T47D (cell line): ENCODE results near the gene SKAP2.

Source experiments
- DNase-seq, 2 experiments: peaks; one replicate each; pipeline versions ENCODE4 v3.0.0 to v3.0.0-alpha.2; 2011 to 2012; ENCODE audit warnings: low read depth in 1 of 2, low spot score in 1 of 2
- JUND ChIP-seq: IDR thresholded peaks from 2 replicates; pipeline ENCODE4 v1.6.1; 2012; ENCODE audit warnings: low read depth
- in situ Hi-C: cut with HindIII; loops from 2 replicates; pipeline ENCODE4 v1.10.0; 2016; ENCODE audit warnings: low sequenced_read_pairs, low pct_unique_long_range_greater_than_20kb

SKAP2 gene

DNA sequence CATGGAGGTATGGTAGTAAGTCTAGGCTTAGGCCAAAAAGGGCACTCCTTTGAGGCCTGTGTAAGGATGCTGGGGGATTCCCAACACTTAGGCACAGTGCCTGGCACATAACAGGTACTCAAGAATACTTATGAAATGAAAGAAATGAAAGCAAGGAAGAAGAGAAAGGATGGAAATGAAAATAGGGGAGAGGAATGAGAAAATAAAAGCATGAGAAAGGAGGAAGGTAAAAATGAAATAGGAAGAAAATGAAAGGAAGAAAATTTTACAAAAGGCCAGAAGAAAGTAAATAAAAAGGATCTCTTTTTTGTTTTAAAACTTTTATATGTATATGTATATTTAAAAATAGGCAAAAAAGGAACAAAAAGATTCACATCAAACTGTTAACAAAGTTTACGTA, 146.3 kb downstream of the SKAP2 start:
- in situ Hi-C loops = no loop called here
- DNase-seq = no peak
- TF ChIP-seq JUND = no peak

DNA sequence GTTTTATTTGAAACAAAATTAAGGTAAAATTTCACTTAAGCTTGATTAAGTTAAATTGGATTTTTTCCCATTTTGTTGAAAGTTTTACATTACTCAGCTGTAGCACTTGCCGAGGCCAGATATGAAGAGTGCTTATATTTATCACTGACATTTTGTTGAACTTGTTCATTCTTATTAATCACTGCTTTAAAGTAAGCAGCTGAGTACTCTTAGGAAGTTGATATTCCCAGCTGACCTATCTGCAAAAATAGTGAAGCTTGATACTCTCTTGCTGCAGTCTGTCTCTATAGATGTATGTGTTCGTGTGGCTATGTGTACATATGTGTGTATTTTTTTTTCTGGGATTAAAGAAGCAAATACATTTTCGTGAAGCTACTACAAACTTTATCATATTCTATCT, 150.0 kb downstream of the SKAP2 start:
- no peak for DNase-seq
- TF ChIP-seq JUND = no peak
- in situ Hi-C loops = no loop called here

GRCh38 chr7:26714006-26714405, 150.4 kb downstream of the SKAP2 start:
- peak in 1 of 2 experiments; percentile 90 for DNase-seq
- in situ Hi-C loops = no loop called here
- TF ChIP-seq JUND = no peak

GRCh38 chr7:26709210-26709990, 155.0 kb downstream of the SKAP2 start:
- no peak for TF ChIP-seq JUND
- DNase-seq = no peak
- in situ Hi-C loops = no loop called here

DNA sequence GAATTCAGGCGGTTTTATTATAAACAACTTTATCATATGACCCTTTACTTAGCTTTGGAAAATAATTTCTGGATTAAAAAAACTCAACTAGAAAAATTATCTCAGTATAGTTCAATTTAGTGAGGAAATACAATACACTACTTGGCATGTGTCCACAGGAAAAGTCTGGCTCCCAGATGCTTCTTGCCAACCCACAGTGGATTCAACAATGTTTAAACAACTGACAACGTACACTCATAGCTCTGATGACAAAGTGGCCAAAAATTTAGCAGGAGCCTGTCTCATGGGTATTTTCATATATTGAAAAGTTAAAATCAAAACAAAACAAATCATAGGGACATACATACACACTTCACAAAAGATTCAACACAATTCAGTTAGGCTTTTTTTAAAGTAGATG, 158.8 kb downstream of the SKAP2 start:
- peak in 1 of 2 experiments; percentile 74 for DNase-seq
- in situ Hi-C loops = no loop called here
- TF ChIP-seq JUND = no peak

DNA sequence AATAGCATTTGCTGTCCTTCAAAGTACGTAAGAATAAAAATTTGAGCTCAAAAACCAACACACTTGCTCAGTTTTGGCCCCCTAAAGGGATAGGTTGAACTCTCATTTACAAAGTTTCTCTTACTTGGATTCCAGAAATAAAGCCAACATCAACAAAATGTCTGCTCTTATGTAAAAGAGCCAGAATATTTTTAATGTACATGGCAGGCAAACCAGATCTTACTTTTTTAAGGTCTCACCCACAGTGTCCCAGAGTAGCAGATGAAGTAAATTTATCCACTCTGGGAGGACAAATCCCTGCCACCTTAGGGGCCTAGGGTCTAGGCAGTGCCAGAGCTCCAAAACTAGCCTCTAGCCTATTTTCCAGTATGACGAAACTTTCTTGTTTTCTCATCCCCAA, 159.6 kb downstream of the SKAP2 start:
- TF ChIP-seq JUND = no peak
- DNase-seq = no peak
- in situ Hi-C loops = no loop called here

GRCh38 chr7:26704036-26704435, 160.4 kb downstream of the SKAP2 start:
- DNase-seq = no peak
- no peak for TF ChIP-seq JUND
- in situ Hi-C loops = no loop called here

- in situ Hi-C loops = no loop called here
These were observed 163.5 kb downstream of the SKAP2 start for GRCh38 chr7:26700893-26701292.

DNA sequence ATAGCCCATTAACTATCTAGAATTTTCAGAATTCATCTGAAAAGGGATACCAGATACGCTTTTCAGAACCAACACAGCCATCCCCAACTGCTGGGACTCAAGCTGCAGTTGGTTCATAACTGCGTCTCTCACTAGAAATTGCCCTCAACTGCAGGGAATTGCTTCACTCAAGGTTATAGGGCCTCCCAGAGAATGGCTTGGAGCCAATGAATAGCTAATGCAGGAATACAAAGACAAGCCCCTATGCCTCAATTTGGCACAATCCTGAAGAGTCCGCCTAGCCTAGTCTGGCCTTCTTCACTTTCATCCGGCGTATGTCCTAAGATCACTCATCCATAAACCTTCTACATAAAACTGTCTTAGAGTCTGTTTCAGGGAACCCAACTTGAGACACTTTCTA, 164.0 kb downstream of the SKAP2 start:
- DNase-seq = no peak
- no peak for TF ChIP-seq JUND
- in situ Hi-C loops = no loop called here

More at GRCh38 chr7:26700893-26701292, 163.5 kb downstream of the SKAP2 start:
- TF ChIP-seq JUND = no peak
- DNase-seq = peak in 1 of 2 experiments; percentile 81

DNA sequence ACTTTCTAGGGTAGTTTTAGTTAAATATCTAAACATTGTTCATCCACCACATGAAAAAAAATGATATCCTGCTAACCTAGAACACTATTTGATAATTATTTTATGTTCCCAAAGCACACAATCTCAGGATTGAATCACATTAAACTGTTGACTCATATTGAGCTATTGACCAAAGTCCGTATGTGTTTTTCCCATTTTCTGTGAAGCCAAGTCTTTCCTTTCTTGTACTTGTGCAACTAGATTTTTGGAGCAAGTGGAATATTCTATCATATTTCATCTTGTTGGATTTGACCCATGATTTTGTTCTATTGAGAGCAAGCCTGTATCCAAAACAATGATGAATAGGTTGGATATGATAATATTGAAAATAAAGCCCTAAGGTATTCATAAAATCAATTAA, 164.6 kb downstream of the SKAP2 start:
- no peak for TF ChIP-seq JUND
- DNase-seq = no peak
- in situ Hi-C loops = no loop called here

DNA sequence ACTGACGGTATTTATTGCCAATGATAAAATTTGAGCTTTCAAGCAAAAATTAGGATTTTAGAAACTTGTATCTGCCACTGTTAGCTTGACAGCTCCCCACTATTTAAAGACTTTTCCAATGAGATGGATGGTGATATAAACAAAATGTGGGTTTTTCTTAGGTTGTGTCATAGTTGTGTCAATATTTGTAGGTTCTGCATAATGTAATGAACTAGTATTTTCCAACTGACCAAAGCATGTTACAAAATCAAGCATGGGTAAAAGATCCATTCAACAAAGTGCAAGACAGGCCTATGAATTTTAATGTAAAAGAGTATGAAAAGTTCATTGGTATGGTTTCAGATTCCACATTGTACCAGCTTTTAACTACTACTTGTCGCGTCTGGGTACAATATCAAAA, 165.6 kb downstream of the SKAP2 start:
- in situ Hi-C loops = no loop called here
- no peak for TF ChIP-seq JUND
- DNase-seq = no peak

GRCh38 chr7:26698194-26698593, 166.2 kb downstream of the SKAP2 start:
- no peak for TF ChIP-seq JUND
- in situ Hi-C loops = no loop called here
- DNase-seq = no peak

DNA sequence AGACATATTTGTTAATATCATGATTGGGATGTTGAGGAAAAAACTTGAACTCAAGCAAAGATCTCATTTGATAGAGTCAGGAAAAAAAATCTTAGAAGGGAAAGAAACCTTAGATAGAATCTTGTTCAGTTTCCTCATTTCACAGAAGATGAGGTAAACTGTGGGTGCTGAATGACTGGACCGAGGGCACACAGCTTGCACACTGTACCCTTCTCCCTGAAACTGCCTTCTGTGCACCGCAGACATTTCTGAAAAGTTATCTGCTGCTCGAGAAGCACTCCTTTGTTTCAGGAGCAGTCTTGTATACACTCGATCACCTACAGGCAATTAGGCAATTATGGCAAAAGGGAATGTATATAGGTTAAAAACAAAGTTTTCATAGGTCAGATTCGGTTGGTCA, 167.4 kb downstream of the SKAP2 start:
- no peak for TF ChIP-seq JUND
- in situ Hi-C loops = no loop called here
- DNase-seq = no peak

DNA sequence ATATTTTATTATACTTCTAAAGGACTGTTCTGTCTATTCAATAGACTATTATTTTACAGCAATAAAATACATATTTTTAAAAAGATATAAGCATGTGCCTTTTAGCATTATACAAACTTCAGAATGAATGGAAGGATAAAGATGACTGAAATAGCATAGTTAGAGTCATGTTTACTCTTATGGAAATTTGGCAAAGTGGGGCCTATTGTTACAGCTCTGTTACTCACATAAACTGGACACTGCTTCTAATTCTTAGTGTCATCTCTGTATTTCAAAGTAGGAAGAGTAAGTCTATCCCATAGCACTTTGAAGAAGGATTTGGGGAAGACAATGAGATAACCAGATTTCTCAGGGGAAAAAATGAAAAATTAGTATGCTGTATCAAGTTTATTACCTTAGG, 168.2 kb downstream of the SKAP2 start:
- DNase-seq = no peak
- in situ Hi-C loops = no loop called here
- no peak for TF ChIP-seq JUND
